Sigmoid colon (tissue), 7 donors: Measurements from ENCODE around the gene ZCCHC7. TPM values are rescaled to one million over a fixed set of nuclear protein-coding genes. Genes with fewer than 3 reads are reported as not detected.

ENCODE experiments used
- DNase-seq: peaks from one replicate; pipeline ENCODE4 v3.0.0-alpha.2; 2019
- H3K27ac ChIP-seq, 4 donors: fragments of 200-600 bp; sonication (generic); one replicate each; pipeline ENCODE4 v1.5.1; 2016 to 2019; ENCODE audit warnings: mild to moderate bottlenecking in 1 of 4
- H3K27me3 ChIP-seq, 3 donors: fragments of 200-600 bp; sonication (generic); one replicate each; pipeline ENCODE4 v1.5.1; 2019; ENCODE audit warnings: mild to moderate bottlenecking in 1 of 3
- H3K36me3 ChIP-seq, 4 donors: fragments of 200-600 bp; sonication (generic); one replicate each; pipeline ENCODE4 v1.5.1; 2016 to 2019
- H3K4me1 ChIP-seq, 4 donors: fragments of 200-600 bp; sonication (generic); one replicate each; pipeline ENCODE4 v1.5.1; 2017 to 2019
- H3K4me3 ChIP-seq, 4 donors: fragments of 200-600 bp; sonication (generic); one replicate each; pipeline ENCODE4 v1.5.1; 2017 to 2019; ENCODE audit warnings: mild to moderate bottlenecking in 2 of 4, moderate library complexity in 1 of 4
- H3K9me3 ChIP-seq, 4 donors: fragments of 200-600 bp in 3 of 4; sonication (generic) in 3 of 4; one replicate each; pipeline versions ENCODE4 v1.5.1 to v1.6.1; 2013 to 2019
- EP300 ChIP-seq, 4 donors: sonication (generic); formaldehyde crosslinking; IDR thresholded peaks; one replicate each; pipeline ENCODE4 v1.6.1; 2017; ENCODE audit warnings: antibody characterized with exemption in 4 of 4
- POLR2A ChIP-seq, 2 donors: fragments of 450-650 bp; IDR thresholded peaks; one replicate each; pipeline ENCODE4 v1.6.1; 2016; ENCODE audit warnings: antibody characterized with exemption in 2 of 2, mild to moderate bottlenecking in 2 of 2, moderate library complexity in 2 of 2
- POLR2AphosphoS5 ChIP-seq, 4 donors: sonication (generic); formaldehyde crosslinking; IDR thresholded peaks; one replicate each; pipeline ENCODE4 v1.6.1; 2017; ENCODE audit warnings: antibody characterized with exemption in 4 of 4
- WGBS, 2 donors: extraction: QIAGEN DNeasy Blood & Tissue Kit; methylation state at CpG; one replicate each; pipeline ENCODE4 v1.1.7; 2013; 5-methylcytosine and 5-hydroxymethylcytosine counted together
- intact Hi-C: fragments of 100-400 bp; cut with DNase I; formaldehyde crosslinking; loops from one replicate; pipeline ENCODE4 v1.15.1; 2023
- polyA plus RNA-seq, 3 donors: library from polyadenylated mRNA; stranded (reverse); fragments of 200-250 nt; gene quantifications; one replicate each; pipeline ENCODE4 v1.2.3, GENCODE V29; 2013
- total RNA-seq, 4 donors: library from RNA; depleted of rRNA; stranded (reverse); fragments of >200 nt; gene quantifications; one replicate each; pipeline ENCODE4 v1.1.0, GENCODE V29; 2016
- TF ChIP-seq, protein P1 (sequence below), 4 experiments: fragments of 450-650 bp in 3 of 4; fragments of 200-600 bp in 1 of 4; IDR thresholded peaks; one replicate each; pipeline ENCODE4 v1.5.1; 2016 to 2019; ENCODE audit warnings: antibody characterized with exemption in 4 of 4, mild to moderate bottlenecking in 3 of 4, moderate library complexity in 2 of 4
- donor health status: healthy with polysubstance abuse.
- donor health status: Bipolar disorder and iron deficiency.
- donor health status: healthy.

The ZCCHC7 gene
- total and polyA plus RNA-seq, 7 donors = 5.8 to 24.6 (median 19.1) TPM

DNA sequence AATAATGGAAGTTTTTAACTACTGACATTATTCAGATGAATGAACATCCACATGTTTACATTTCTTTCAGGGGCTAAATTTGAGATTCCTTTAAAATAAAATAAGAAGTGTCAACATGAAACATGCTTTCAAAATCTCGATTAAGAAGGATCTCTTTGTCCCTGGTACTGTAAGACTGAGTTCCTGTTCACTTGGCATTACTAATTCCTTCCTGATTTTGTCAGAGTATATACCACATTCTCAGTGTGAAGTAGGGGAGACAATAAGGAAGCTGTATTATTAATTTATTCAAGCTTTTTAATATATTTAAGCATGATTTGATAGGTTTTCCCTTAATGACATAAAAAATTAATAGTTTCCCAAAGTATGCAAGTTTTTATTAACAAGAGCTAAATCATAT is 220.6 kb downstream of the ZCCHC7 start:
- intact Hi-C loops = no loop called here
- DNase-seq = no peak

DNA sequence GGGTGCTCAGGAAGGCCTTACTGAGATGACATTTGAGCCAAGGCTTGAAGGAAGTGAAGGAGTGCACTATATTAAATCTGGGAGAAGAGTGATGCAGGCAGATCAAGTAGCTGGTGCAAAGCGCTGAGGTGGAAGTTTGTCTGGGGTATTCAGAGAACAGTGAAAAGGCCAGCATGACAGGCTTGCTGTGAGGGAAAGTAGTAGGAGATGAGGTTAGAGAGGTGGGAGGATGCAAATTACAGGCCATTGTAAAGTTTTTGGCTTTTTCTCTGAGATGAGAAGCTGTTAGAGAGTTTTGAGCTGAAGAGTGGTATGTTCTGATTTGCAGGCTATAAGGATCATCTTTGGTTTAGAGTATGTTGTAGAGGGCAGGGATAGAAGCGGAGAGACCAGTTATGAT is 221.3 kb downstream of the ZCCHC7 start:
- no peaks in the 10 kb centered on the region for H3K27me3 ChIP-seq
- H3K36me3 ChIP-seq = no peaks in the 10 kb centered on the region
- 98 to 99% methylated on average over 2 of the region's 2 CpGs for WGBS, 2 donors
- H3K4me1 ChIP-seq = no peaks in the 10 kb centered on the region
- TF ChIP-seq EP300 (IDR thresholded peaks at IDR 0.05) (no peak), POLR2AphosphoS5 (IDR thresholded peaks at IDR 0.05) (no peak), POLR2A (IDR thresholded peaks at IDR 0.05) (no peak)
- TF ChIP-seq, protein P1, sequence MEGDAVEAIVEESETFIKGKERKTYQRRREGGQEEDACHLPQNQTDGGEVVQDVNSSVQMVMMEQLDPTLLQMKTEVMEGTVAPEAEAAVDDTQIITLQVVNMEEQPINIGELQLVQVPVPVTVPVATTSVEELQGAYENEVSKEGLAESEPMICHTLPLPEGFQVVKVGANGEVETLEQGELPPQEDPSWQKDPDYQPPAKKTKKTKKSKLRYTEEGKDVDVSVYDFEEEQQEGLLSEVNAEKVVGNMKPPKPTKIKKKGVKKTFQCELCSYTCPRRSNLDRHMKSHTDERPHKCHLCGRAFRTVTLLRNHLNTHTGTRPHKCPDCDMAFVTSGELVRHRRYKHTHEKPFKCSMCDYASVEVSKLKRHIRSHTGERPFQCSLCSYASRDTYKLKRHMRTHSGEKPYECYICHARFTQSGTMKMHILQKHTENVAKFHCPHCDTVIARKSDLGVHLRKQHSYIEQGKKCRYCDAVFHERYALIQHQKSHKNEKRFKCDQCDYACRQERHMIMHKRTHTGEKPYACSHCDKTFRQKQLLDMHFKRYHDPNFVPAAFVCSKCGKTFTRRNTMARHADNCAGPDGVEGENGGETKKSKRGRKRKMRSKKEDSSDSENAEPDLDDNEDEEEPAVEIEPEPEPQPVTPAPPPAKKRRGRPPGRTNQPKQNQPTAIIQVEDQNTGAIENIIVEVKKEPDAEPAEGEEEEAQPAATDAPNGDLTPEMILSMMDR (IDR thresholded peaks at IDR 0.05) = no peak
- intact Hi-C loops = no loop called here
- no peak for DNase-seq
- H3K27ac ChIP-seq = no peak overlapping the region
- H3K9me3 ChIP-seq = no peaks in the 10 kb centered on the region
- H3K4me3 ChIP-seq = no peak overlapping the region

More for the DNA sequence above, 220.6 kb downstream of the ZCCHC7 start:
- Histone ChIP-seq H3K27ac (no peak overlapping the region), H3K4me1 (no peaks in the 10 kb centered on the region), H3K27me3 (no peaks in the 10 kb centered on the region), H3K4me3 (no peak overlapping the region), H3K9me3 (no peaks in the 10 kb centered on the region), H3K36me3 (no peaks in the 10 kb centered on the region)
- TF ChIP-seq POLR2AphosphoS5 (IDR thresholded peaks at IDR 0.05) = no peak
- no peak for TF ChIP-seq POLR2A (IDR thresholded peaks at IDR 0.05)
- TF ChIP-seq EP300 (IDR thresholded peaks at IDR 0.05) = no peak
- TF ChIP-seq, protein P1 (IDR thresholded peaks at IDR 0.05) = no peak
- 54 to 91% methylated on average over 1 of the region's 1 CpG for WGBS, 2 donors

DNA sequence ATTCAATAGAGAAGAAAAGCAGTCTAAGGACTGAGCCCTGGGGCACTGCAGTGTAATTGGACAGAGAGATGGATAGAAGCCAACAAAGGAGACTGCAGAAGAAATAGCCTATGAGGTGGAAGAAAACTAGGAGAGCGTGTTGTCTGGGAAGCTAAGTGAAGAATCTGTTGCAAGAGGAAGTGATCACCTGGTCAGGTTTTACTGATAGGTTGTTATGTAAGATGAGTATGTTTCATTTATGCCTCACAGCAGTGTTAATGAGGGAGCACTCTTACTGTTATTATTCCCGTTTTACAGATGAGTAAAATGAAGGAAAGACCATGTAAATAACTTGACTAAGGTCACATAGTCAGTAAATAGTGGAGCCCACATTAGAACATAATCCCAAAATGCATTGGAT is 222.1 kb downstream of the ZCCHC7 start:
- intact Hi-C loops = no loop called here

DNA sequence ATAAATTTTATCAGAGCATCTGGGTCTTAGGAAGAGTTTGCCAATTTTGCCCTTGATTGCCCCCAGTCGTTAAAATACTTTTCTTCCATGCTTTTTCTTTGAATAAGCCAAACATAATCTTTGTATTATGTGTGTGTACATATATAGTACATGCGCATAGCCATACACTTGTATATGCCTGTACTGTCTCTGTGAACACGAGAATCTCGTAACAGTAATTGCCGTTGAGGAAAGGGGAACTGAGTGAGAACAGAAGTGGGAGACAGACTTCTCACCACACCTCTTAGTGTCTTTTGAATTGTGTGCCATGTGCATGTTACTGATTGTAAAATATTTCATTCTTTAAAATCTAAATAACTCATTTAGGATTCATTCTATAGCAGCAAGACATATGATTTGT is 222.5 kb downstream of the ZCCHC7 start:
- no peaks in the 10 kb centered on the region for H3K36me3 ChIP-seq
- no peaks in the 10 kb centered on the region for H3K9me3 ChIP-seq
- no peak overlapping the region for H3K4me3 ChIP-seq
- H3K27ac ChIP-seq = no peak overlapping the region
- WGBS, 2 donors = 80 to 81% methylated on average over 5 of the region's 5 CpGs
- no peaks in the 10 kb centered on the region for H3K4me1 ChIP-seq
- TF ChIP-seq EP300 (IDR thresholded peaks at IDR 0.05) (no peak), POLR2AphosphoS5 (IDR thresholded peaks at IDR 0.05) (no peak), POLR2A (IDR thresholded peaks at IDR 0.05) (no peak)
- TF ChIP-seq, protein P1 (IDR thresholded peaks at IDR 0.05) = no peak
- intact Hi-C loops = no loop called here
- DNase-seq = no peak
- H3K27me3 ChIP-seq = no peaks in the 10 kb centered on the region

More for the DNA sequence above, 222.1 kb downstream of the ZCCHC7 start:
- Histone ChIP-seq H3K36me3 (no peaks in the 10 kb centered on the region), H3K4me1 (no peaks in the 10 kb centered on the region), H3K9me3 (no peaks in the 10 kb centered on the region), H3K4me3 (no peak overlapping the region), H3K27ac (no peak overlapping the region), H3K27me3 (no peaks in the 10 kb centered on the region)
- 87 to 90% methylated on average over 2 of the region's 2 CpGs for WGBS, 2 donors
- DNase-seq = no peak
- no peak for TF ChIP-seq POLR2A (IDR thresholded peaks at IDR 0.05)
- TF ChIP-seq POLR2AphosphoS5 (IDR thresholded peaks at IDR 0.05) = no peak
- TF ChIP-seq, protein P1 (IDR thresholded peaks at IDR 0.05) = no peak
- TF ChIP-seq EP300 (IDR thresholded peaks at IDR 0.05) = no peak

DNA sequence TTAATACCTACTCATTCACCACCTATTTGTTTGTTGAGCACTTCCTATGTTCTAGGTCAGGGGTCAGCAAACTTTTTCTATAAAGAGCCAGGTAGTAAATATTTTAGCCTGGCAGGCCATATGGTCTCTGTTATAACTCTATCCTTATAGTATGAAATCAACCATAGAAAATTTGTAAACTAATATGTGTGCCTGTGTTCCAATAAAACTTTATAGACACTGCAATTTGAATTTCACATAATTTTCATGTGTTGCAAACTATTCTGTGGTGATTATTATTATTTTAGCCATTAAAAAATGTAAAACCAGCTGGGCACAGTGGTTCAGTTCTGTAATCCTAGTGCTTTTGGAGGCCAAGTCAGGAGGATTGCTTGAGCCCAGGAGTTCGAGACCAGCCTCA is 223.3 kb downstream of the ZCCHC7 start:
- WGBS, 2 donors = 95 to 100% methylated on average over 1 of the region's 1 CpG
- DNase-seq = no peak
- no peak overlapping the region for H3K27ac ChIP-seq
- intact Hi-C loops = no loop called here
- H3K27me3 ChIP-seq = no peaks in the 10 kb centered on the region
- no peaks in the 10 kb centered on the region for H3K9me3 ChIP-seq
- TF ChIP-seq EP300 (IDR thresholded peaks at IDR 0.05) (no peak), POLR2A (IDR thresholded peaks at IDR 0.05) (no peak)
- no peaks in the 10 kb centered on the region for H3K36me3 ChIP-seq
- no peak overlapping the region for H3K4me3 ChIP-seq
- H3K4me1 ChIP-seq = no peaks in the 10 kb centered on the region
